Motor neuron (in vitro differentiated cells): ENCODE data around the gene SMIM9. TPM values are rescaled to one million over a fixed set of nuclear protein-coding genes. Genes with fewer than 3 reads are reported as not detected.

Experiments
- ATAC-seq, 8 experiments: fragments of 200-7000 bp; cut with Tn5 transposase; replicated peaks in 6 of 8; 2 replicates each; pipeline ENCODE4 v1.8.0; 2021; ENCODE audit warnings: mild to moderate bottlenecking in 8 of 8, moderate library complexity in 8 of 8
- H3K27ac ChIP-seq, 2 donors: fragments of 250-450 bp; sonication (Bioruptor Pico); 2 replicates each; pipeline ENCODE4 v1.9.0; 2021; ENCODE audit warnings: antibody characterized with exemption in 2 of 2, mild to moderate bottlenecking in 2 of 2, moderate library complexity in 1 of 2
- H3K4me1 ChIP-seq, 2 donors: fragments of 250-450 bp; sonication (Bioruptor Pico); replicated peaks in 1 of 2; 2 replicates each; pipeline ENCODE4 v1.6.1; 2021; ENCODE audit warnings: antibody characterized with exemption in 2 of 2, mild to moderate bottlenecking in 2 of 2, moderate library complexity in 1 of 2
- H3K4me3 ChIP-seq, 5 donors: fragments of 250-450 bp; sonication (Bioruptor Pico); 2 replicates each; pipeline ENCODE4 v1.9.0; 2021; ENCODE audit warnings: antibody characterized with exemption in 5 of 5, mild to moderate bottlenecking in 5 of 5, moderate library complexity in 4 of 5
- WGBS, 10 experiments: fragments of 450-650 bp; shearing (Covaris generic); methylation state at CpG; one replicate each; pipeline ENCODE4 v1.0.0; 2022; 5-methylcytosine and 5-hydroxymethylcytosine counted together
- in situ Hi-C, 9 experiments: fragments of 400-800 bp; cut with MboI; loops; one replicate each; pipeline ENCODE4 v1.15.0; 2021; ENCODE audit warnings: low sequenced_read_pairs in 9 of 9, low pct_unique_long_range_greater_than_20kb in 2 of 9; ENCODE audit not compliant: unreplicated experiment in 9 of 9
- total RNA-seq, 8 experiments: library from RNA; unstranded; fragments of 300-600 nt; gene quantifications; 2 replicates each; pipeline versions ENCODE4 v1.2.3 to v1.2.4, GENCODE V29; 2022

SMIM9 gene
- total RNA-seq, 8 experiments from 2014 or later = not detected

DNA sequence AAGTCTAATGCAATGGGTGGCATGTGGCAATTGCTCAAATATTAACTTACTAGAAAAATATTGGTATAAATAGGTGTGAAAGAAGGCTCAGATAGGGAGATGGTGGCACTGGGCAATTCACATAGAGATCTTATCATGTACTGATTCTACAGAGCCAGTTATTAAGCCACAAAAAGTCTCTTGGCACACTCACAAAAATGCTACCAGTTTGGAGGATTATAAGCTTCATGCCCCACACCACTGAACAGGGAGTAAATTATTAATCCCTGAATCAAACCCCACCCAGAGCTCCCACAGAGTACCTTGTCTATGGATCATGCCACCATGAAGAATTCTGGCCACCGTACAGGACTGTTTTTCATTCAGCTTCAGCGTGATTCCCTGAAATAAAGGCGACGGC is 43.0 kb downstream of the SMIM9 start:
- in situ Hi-C loops = no loop called here
- H3K4me1 ChIP-seq = no peaks in the 10 kb centered on the region
- 60 to 81% methylated on average over 1 to 4 of the region's 4 CpGs; no CpG with 5 or more reads in 8 of the 10 experiments for whole genome bisulfite sequencing, 10 experiments
- no peak overlapping the region for H3K4me3 ChIP-seq
- ATAC-seq = no peak
- H3K27ac ChIP-seq = no peak overlapping the region

DNA sequence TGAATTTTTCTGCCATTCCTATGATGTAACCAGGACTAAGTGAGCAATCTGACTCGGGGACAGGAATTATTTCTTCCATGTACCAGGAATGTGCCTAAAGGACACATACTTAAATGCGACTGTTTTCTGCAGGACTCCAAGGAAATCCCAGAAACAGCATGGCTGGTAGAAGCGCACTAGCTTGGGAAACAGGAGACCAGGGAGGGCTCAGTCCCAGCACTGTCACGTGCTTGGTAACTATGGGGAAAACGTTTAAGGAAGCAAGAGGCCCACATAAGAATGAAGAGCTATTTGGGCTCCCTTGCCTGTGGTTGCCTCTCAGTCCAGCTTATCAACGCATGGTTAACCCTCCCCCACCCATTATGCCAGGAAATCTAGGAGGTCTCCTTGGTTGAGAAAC is 48.7 kb downstream of the SMIM9 start:
- no peak for ATAC-seq
- H3K27ac ChIP-seq = no peak overlapping the region

DNA sequence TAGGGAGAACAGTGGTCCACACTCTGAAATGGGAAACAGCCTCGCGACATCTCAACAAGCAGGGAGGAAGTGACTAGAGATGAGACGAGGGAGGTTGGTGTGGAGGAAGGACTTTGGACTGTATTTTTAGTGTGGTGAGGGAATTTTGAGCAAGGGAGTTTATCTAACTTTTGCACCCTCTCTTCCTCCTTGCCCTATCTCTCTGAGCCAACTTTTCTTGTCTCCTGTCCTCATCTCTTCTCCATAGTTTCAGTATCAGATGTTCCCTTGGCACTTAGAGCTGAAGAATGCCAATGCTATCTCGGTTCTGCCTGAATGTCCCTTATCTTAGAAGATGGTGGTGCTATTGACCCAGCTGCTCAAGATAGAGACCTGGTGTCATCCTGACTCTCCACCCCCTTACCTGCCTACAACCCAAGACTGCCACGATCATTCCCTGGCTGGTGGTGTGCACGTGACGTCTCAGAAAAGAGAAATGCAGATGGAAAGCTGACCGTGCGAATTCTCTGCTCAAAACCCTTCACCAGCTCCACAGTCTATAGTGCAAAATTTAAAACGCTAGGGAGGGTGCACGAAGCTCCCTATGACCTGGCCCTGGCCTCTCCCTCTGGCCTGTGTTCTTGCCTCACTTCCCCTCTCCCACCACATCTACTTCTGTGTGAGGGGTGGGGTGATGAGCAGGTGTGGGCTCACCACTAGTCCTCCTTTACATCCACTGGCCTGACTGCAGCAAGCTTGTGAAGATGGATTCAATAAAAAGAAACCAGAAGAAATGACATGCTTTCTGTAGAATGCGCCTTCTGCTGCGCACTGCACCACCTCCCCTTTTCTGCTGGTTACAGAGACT is 50.1 kb downstream of the SMIM9 start:
- in situ Hi-C loops = no loop called here
- H3K4me3 ChIP-seq = no peak overlapping the region
- H3K4me1 ChIP-seq = no peaks in the 10 kb centered on the region
- H3K27ac ChIP-seq = no peak overlapping the region
- no peak for ATAC-seq
- WGBS, 10 experiments = 22 to 90% (median 51%) methylated on average over 2 to 6 of the region's 13 CpGs; no CpG with 5 or more reads in 7 of the 10 experiments

More for the DNA sequence above, 48.7 kb downstream of the SMIM9 start:
- 33 to 100% (median 39%) methylated on average over 1 to 5 of the region's 6 CpGs; no CpG with 5 or more reads in 7 of the 10 experiments for WGBS, 10 experiments
- in situ Hi-C loops = no loop called here
- Histone ChIP-seq H3K4me3 (no peak overlapping the region), H3K4me1 (no peaks in the 10 kb centered on the region)

DNA sequence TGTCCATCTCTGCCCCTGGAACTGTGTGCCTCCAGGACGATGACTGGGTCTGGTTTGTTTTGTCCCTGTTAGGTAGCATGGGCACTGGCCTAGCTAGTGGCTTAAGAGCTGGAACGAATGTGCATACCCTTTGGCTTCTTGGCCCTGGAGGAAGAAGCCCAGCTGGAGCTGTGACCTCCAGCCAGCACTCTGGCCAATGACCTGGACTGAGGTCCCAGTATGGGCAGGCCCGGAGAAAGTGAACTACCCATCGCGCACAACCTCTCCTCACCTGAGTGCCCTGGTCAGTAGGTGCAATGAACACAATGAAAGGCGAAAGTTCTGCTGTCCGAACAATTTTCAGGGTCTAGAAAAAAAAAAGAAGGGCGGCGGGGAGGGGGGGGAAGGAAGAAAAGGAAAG is 53.5 kb downstream of the SMIM9 start:
- H3K4me3 ChIP-seq = no peak overlapping the region
- peak in 1 of 8 experiments; percentile 12 for ATAC-seq
- no peak overlapping the region for H3K27ac ChIP-seq
- H3K4me1 ChIP-seq = no peaks in the 10 kb centered on the region
- 62 to 100% (median 91%) methylated on average over 1 to 7 of the region's 9 CpGs; no CpG with 5 or more reads in 5 of the 10 experiments for WGBS, 10 experiments
- in situ Hi-C loops = no loop called here

DNA sequence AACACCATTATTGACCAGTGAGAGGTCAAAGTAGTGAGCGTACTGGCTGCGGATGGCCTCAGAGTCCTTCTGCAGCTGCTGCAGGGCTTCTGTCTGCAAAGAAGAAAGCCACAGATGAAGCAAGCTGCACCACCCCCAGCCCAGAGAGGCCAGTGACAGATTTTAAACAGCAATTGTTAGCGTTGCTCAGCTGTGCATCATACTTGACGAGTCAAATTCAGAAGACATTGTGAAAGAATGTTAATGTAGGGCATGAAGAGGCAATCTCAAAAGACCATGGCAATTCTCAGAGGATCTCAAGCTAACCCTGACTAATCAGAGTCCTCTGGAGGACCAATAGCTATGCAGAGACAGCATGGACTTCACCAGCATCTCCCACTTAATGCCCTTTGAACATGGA is 55.2 kb downstream of the SMIM9 start:
- in situ Hi-C loops = no loop called here
- peak in 1 of 8 experiments; percentile 43 for ATAC-seq

DNA sequence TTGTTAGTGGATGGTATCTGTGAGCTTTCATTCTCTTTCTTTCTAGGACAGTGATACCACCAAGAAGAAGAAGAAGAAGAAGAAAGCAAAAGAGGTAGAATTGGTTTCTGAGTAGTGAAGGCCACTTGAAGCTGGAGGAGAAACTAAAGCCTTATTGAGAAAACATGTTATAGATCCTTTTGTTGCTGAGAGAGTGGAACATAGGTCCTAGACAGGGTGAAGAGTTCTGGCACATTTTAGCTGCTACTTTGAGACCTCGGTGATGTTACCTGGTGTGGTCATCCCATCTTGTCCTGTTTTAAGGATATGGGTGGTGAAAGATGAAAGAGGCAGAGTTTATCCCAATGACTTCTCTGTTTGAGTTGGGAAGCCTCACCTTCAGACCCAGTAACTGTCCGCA is 57.7 kb downstream of the SMIM9 start:
- WGBS, 10 experiments = 0 to 100% (median 67%) methylated on average over 1 to 2 of the region's 2 CpGs; no CpG with 5 or more reads in 6 of the 10 experiments

More for the DNA sequence above, 55.2 kb downstream of the SMIM9 start:
- Histone ChIP-seq H3K4me3 (no peak overlapping the region), H3K4me1 (no peaks in the 10 kb centered on the region), H3K27ac (no peak overlapping the region)
- 56 to 73% methylated on average over 3 to 4 of the region's 4 CpGs; no CpG with 5 or more reads in 8 of the 10 experiments for WGBS, 10 experiments

DNA sequence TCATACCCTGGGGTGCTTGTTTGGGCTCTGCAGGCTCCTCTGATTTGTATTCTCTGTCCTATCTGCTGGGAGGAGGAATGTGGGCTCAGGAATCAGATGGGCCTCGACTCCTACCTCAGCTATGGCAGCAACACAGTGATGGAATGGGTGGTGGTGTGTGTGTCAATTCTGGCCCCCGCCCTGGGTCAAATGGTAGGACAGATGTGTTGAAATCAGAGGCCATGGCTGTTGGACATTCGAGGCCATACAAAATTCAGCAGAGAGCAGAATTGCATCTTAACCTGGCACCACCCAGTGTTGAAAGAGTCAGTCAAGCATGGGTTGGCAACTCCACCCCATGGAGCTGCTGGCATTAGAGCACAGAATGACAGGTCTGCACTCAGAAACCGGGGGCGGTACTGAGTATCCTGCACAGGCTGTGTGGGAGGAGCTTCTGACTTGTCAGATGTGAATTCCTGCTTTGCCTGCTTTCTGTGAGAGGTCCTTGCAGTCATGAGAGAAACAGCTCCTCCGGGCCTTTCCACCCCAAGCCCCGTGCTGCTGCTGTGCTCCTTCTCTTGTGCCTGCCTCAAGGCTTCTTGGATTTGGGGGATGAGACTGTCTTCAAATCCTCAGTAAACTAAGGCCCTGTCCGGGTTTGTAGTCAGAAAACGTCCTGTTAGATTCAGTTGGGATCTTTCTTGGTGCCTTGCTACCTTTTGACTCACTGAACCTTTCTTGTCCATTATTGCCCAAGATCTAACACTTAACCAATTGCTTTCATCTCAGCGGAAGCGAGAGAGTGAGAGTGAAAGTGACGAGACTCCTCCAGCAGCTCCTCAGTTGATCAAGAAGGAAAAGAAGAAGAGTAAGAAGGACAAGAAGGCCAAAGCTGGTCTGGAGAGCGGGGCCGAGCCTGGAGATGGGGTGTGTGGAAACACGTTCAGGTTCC is 58.8 kb downstream of the SMIM9 start:
- Histone ChIP-seq H3K4me1 (no peaks in the 10 kb centered on the region), H3K27ac (no peak overlapping the region), H3K4me3 (no peak overlapping the region)
- WGBS, 10 experiments = 24 to 70% (median 60%) methylated on average over 2 to 7 of the region's 15 CpGs; no CpG with 5 or more reads in 7 of the 10 experiments
- ATAC-seq = peak in 3 of 8 experiments; percentile 51 to 64 (median 62)
- in situ Hi-C loops = no loop called here

More for the DNA sequence above, 57.7 kb downstream of the SMIM9 start:
- Histone ChIP-seq H3K27ac (no peak overlapping the region), H3K4me1 (no peaks in the 10 kb centered on the region), H3K4me3 (no peak overlapping the region)
- in situ Hi-C loops = no loop called here
- no peak for ATAC-seq

DNA sequence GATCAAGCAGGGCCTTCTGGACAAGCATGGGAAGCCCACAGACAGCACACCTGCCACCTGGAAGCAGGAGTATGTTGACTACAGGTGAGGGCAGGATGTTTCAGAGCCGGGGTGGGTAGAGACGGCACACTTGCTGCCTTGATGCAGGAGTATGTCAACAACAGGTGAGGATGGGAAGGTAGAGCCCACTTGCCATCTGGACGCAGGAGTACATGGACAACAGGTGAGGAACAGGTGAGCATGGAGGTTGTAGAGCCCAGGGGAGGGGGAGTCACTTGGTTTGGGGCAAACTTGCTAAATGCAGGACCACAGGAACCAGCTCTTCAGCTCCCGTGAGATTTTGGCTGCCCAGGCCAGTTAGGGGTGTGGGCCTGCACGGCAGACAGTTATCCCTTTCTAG is 59.8 kb downstream of the SMIM9 start:
- H3K4me3 ChIP-seq = no peak overlapping the region
- no peak for ATAC-seq
- WGBS, 10 experiments = 92 to 100% (median 100%) methylated on average over 1 to 2 of the region's 5 CpGs; no CpG with 5 or more reads in 5 of the 10 experiments
- H3K4me1 ChIP-seq = no peaks in the 10 kb centered on the region
- H3K27ac ChIP-seq = no peak overlapping the region
- in situ Hi-C loops = no loop called here

Other genes starting within 250 kb of the SMIM9 start
- not detected for gene CTAG1A, start 249.5 kb downstream of the SMIM9 start, total RNA-seq
- not detected for gene CTAG1B, start 215.4 kb downstream of the SMIM9 start, total RNA-seq
- gene CTAG2, start 181.1 kb downstream of the SMIM9 start, total RNA-seq = under 1 TPM in 1 of 8 experiments, not detected in 7; 0.38 TPM
- 10 to 100 TPM in 2 of 8 experiments, 1 to 10 TPM in 1, under 1 TPM in 3, not detected in 2; 0.38 to 13.8 (median 2.1) TPM for gene GAB3, start 83.6 kb downstream of the SMIM9 start, total RNA-seq
- 100 to 1,000 TPM in 1 of 8 experiments, 10 to 100 TPM in 7; 19.0 to 120 (median 36.1) TPM for gene DKC1, start 71.8 kb downstream of the SMIM9 start, total RNA-seq
- gene MPP1, start 29.2 kb downstream of the SMIM9 start, total RNA-seq = 10 to 100 TPM in 3 of 8 experiments, 1 to 10 TPM in 5; 3.9 to 12.4 (median 8.6) TPM
- 10 to 100 TPM in 4 of 8 experiments, 1 to 10 TPM in 4; 6.2 to 15.1 (median 9.4) TPM for gene F8A1, start 51.7 kb upstream of the SMIM9 start, total RNA-seq
- gene F8, start 188.1 kb upstream of the SMIM9 start, total RNA-seq = 1 to 10 TPM; 1.2 to 5.3 (median 3.1) TPM
- 10 to 100 TPM; 50.0 to 85.2 (median 69.6) TPM for gene FUNDC2, start 192.2 kb upstream of the SMIM9 start, total RNA-seq
- gene CMC4, start 236.5 kb upstream of the SMIM9 start, total RNA-seq = 10 to 100 TPM in 1 of 8 experiments, 1 to 10 TPM in 7; 3.4 to 21.1 (median 6.9) TPM
- gene MTCP1, start 236.5 kb upstream of the SMIM9 start, total RNA-seq = 10 to 100 TPM in 7 of 8 experiments, 1 to 10 TPM in 1; 8.2 to 27.4 (median 15.0) TPM
- gene BRCC3, start 236.8 kb upstream of the SMIM9 start, total RNA-seq = 10 to 100 TPM in 7 of 8 experiments, 1 to 10 TPM in 1; 8.5 to 27.3 (median 18.0) TPM